ENCODE data around the gene HEPN1.

HEPN1 gene

GRCh38 chr11:124884869-124885479 is 34.1 kb upstream of the HEPN1 start:
- DNase-seq (ENCODE audit: low read depth in 2 of 2): no peak

- no peak for DNase-seq (ENCODE audit: low read depth in 2 of 2)
Measured at GRCh38 chr11:124886476-124886875, 32.6 kb upstream of the HEPN1 start.

- no peak for DNase-seq (ENCODE audit: low read depth in 2 of 2)
Measured at GRCh38 chr11:124886978-124887666, 31.9 kb upstream of the HEPN1 start.

GRCh38 chr11:124887667-124888013 is 31.4 kb upstream of the HEPN1 start:
- no peak for DNase-seq (ENCODE audit: low read depth in 2 of 2)

GRCh38 chr11:124889191-124890091 is 29.6 kb upstream of the HEPN1 start:
- DNase-seq (ENCODE audit: low read depth in 2 of 2): no peak

- no peak for DNase-seq (ENCODE audit: low read depth in 2 of 2)
Measured at GRCh38 chr11:124890151-124890550, 28.9 kb upstream of the HEPN1 start.

GRCh38 chr11:124890683-124891372 is 28.2 kb upstream of the HEPN1 start:
- DNase-seq (ENCODE audit: low read depth in 2 of 2): no peak

GRCh38 chr11:124891373-124891861 is 27.6 kb upstream of the HEPN1 start:
- no peak for DNase-seq (ENCODE audit: low read depth in 2 of 2)

GRCh38 chr11:124892146-124892545 is 26.9 kb upstream of the HEPN1 start:
- DNase-seq (ENCODE audit: low read depth in 2 of 2): no peak

- DNase-seq (ENCODE audit: low read depth in 2 of 2): no peak
Measured at GRCh38 chr11:124892750-124893454, 26.1 kb upstream of the HEPN1 start.

- no peak for DNase-seq (ENCODE audit: low read depth in 2 of 2)
Measured at GRCh38 chr11:124893781-124894401, 25.2 kb upstream of the HEPN1 start.

- no peak for DNase-seq (ENCODE audit: low read depth in 2 of 2)
Measured at GRCh38 chr11:124894606-124895430, 24.2 kb upstream of the HEPN1 start.

- no peak for DNase-seq (ENCODE audit: low read depth in 2 of 2)
Measured at GRCh38 chr11:124895471-124895971, 23.5 kb upstream of the HEPN1 start.

GRCh38 chr11:124896071-124896750 is 22.8 kb upstream of the HEPN1 start:
- DNase-seq (ENCODE audit: low read depth in 2 of 2): no peak

- no peak for DNase-seq (ENCODE audit: low read depth in 2 of 2)
Measured at GRCh38 chr11:124896821-124897391, 22.1 kb upstream of the HEPN1 start.

GRCh38 chr11:124897674-124898262 is 21.3 kb upstream of the HEPN1 start, which contains the start of gene ROBO4:
Gene ROBO4, minus strand, starts transcription at chr11:124897865. Its CDS starts 70 bp downstream, at chr11:124897795.
- DNase-seq (ENCODE audit: low read depth in 2 of 2): no peak

- no peak for DNase-seq (ENCODE audit: low read depth in 2 of 2)
Measured at GRCh38 chr11:124898263-124898680, 20.8 kb upstream of the HEPN1 start.

- no peak for DNase-seq (ENCODE audit: low read depth in 2 of 2)
Measured at GRCh38 chr11:124898711-124899110, 20.3 kb upstream of the HEPN1 start.

All from stimulated activated CD8-positive, alpha-beta memory T cell treated with anti-CD3 and anti-CD28 coated beads, Interleukin-2, amount 100 ng/mL, for 48 hours (primary cell).